HG03460 (cell line): ENCODE data around the gene NOXA1.

Experiments
- ATAC-seq: cut with Tn5 transposase; IDR thresholded peaks from one replicate; pipeline ENCODE4 v1.9.1; 2021; ENCODE audit not compliant: unreplicated experiment

NOXA1 gene

DNA sequence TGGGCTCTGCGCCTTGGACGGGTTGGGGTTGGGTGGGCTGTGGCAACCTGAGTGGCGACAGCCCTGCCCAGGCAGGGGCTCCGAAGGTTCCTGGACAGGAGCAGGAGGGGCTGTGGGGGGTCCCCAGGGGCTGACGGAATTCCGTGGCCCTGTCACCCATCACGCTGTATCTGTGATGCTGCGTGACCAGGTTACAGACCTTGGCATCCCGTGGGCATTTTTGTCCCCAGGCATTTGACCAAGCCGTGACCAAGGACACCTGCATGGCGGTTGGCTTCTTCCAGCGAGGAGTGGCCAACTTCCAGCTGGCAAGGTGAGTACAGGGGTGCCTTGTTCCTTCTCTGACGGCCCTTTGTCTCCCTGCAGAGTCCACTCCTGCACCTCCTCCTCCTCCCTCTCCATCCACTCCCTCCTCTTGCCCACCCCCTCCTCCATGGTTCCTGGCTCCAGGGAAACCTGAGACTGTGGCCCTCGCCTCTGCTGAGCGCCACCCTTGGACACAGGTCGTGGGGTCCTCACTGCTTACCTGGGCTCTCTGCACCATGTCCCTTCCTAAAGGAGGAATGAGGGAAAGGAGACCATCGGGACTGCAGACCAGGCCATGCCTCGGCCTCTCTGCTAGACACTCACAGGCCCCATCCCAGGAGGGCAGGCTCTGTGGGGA, 3.0 kb downstream of the NOXA1 start:
- ATAC-seq, result no peak

DNA sequence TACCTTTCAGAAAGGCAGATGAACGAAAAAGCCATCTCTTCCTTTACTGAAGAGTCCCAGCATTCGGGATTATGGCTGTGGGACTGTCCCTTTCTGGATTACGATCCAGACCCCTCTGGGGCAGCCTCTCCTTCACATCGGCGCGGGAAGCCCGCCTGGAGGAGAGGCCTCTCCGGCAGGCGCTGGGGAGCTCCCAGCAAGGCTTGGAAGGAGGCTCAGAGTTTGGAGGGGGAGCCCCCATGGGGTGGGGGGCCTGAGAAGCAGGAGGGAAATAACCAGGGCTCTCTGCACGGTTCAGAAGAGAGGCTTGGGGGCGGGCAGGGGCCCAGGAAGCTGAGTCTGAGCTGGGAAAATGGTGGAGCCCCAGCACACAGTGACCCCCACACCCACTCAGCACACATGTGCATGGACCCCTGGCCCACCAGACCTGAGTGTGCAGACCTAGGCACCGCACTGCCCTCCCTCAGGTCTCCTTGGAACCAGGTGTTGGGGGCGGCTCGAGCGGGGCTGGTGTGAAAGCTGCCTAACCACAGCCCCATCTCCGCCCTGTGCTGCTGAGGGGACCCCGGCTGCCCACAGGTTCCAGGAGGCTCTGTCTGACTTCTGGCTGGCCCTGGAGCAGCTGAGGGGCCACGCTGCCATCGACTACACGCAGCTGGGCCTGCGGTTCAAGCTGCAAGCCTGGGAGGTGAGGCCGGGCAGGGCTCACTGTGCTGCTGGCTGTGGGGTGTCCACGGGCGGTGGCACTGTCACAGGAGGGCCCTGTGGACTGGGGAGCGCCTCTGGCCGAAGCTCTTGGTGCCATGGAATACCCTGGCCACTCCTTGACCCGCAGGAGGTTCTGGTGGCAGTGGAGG, 4.5 kb downstream of the NOXA1 start:
- ATAC-seq, result no peak

DNA sequence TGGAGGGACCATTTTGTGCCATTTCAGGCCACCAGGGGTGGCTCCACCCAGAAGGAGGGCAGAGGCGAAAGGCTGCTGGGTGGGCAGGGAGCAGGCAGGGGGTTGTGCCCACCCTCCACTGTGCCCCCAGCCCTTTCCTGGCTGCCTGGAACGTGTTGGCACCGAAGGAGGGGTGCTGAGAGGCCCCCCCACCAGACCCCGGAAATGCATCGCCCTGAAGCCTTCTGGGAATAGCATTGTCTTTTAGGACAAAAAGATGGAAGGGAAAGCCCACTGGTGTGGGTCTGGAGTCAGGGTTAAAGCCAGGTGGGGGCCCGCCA, 5.1 kb downstream of the NOXA1 start:
- no peak for ATAC-seq

DNA sequence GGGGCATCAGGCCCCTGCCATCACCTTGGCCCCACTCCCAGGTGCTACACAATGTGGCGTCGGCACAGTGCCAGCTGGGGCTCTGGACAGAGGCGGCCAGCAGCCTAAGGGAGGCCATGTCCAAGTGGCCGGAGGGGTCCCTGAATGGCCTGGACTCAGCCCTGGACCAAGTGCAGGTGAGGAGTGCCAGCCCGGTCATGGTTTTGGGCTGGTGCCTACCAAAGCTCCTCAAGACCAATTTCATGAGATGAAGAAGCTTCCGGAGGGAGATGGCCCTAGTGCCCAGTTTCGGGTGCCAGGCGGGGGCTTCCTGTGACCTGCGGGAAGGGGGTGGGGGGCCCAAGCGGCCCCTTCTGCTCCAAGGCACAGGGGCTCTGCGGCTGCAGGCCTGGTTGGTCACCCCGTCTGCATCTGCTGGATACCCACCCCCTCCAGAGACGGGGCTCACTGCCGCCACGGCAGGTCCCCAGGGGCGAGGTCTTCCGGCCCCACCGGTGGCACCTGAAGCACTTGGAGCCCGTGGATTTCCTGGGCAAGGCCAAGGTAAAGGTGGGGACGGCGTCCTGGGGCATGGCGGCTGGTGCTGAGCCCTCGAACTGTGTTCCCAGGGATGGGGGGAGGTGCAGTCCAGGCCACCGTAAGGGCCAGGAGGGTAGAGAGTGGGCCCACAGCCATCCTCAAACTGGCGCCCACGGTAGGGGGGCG, 5.8 kb downstream of the NOXA1 start:
- ATAC-seq, result no peak

DNA sequence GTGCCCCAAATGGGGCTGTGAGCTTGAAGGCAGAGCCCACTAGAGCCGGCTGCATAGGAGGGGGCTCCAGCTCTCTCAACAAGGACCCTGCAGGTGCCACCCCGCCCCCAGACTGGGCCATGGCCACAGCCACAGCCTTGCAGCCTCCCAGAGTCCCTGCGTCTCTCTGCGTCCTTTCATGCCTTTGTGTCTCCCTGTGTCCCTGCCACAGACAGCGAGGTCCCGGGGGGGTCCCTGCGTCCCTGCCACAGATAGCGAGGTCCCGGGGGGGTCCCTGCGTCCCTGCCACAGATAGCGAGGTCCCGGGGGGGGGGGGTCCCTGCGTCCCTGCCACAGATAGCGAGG, 6.3 kb downstream of the NOXA1 start:
- no peak for ATAC-seq

DNA sequence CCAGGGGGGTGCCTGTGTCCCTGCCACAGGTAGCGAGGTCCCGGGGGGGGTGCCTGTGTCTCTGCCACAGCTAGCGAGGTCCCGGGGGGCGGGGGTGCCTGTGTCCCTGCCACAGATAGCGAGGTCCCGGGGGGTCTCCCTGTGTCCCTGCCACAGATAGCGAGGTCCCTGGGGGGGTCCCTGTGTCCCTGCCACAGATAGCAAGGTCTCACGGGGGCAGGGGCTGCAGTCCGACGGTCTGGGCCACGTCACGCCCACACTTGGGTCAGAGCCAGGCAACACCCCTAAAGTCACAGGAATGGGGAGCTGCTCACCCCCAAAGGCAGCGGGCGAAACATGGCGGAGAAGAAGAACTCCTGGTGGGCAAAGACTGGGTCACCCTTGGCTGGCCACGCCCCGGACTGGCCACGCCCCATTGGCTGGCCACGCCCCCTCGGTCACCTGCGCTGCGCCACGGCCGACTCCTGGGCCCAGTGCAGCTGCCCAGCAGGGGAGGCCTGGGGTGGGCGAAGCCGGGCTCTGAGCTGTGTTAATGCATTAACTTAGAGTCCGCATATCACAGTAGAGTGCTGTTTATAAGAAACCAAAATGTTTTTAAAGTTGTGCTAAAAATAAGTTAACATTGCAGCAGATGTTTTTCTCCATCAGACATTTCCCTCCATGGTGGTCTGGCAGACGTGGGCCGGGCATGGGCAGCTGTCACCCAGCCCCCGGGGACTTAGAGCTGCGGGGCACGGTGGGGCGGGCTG, 7.0 kb downstream of the NOXA1 start:
- ATAC-seq, result no peak

DNA sequence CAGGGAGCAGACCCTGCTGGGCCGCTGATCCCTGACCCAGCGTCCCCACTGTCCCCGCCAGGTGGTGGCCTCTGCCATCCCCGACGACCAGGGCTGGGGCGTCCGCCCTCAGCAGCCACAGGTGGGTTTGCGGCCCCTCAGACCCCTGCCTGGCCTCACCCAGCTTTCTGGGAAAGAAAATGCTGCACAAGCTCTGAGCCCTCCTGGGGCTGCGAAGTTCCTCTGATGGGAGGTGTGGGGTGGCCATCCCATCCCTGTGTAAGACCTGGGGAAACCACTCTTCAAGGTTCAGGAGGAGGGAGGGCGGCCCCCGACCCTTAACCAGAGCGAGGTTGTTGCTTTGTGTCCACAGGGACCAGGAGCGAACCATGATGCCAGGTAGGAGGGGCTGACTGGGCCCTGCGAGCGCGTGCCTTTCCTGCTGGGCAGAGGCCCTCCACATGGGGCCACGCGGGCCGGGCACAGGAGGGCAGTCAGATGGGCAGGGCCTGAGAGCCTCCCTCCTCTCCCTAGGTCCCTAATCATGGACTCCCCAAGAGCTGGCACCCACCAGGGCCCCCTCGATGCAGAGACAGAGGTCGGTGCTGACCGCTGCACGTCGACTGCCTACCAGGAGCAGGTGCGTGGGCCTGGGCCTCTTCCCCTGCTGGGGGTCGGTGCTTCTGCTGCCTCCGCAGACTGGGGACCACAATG, 7.7 kb downstream of the NOXA1 start:
- ATAC-seq, result no peak

DNA sequence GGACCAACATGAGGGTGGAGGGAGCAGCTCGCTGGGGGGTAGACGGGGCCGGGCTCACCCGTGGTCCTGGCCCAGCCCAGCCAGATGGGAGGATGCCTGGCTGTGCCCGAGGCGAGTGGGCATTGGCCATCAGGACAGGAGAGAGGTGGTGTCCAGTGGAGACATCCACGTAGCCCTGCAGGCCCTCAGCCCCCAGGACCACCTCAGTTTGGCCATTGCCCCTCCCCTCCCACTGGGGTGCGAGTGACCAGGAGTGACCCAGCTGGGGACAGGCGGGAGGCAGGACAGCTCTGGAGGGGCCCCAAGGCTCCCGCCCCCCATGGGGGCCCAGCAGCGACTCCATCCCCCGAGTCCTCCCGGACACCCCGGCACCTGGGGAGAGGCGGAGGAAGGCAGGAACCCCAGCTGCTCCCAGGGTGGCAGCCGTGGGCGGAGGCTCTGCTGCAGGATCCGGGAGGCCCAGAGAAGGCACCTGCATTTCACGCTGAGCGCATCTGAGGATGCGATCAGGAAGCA, 8.3 kb downstream of the NOXA1 start:
- no peak for ATAC-seq

DNA sequence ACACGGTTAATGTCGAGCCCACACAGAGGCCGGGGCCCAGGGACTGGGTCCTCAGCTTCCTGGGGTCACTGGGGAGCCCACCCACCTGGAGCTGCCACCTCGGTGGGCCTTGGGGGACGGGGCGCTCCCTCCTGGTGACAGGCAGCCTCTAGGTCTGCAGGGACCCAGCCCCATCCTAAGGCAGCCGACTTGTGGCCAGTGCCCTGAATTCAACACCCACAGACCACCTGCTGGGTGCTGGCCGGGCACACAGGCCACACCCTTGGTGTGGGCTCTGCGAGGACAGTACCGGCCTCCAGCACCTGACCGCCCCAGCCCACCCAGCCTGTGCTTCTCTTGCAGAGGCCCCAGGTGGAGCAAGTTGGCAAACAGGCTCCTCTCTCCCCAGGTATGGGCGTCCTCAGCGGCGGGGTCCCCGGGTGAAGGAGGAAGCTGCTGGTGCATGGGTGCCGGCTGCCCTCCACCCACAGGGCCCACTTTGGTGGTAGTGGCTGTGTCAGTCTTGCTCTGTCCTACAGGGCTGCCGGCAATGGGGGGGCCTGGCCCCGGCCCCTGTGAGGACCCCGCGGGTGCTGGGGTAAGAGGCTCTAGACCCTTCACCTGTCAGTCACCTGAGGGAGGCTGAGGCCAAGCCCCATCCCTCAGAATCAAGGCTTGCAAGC, 9.6 kb downstream of the NOXA1 start:
- ATAC-seq, result no peak

DNA sequence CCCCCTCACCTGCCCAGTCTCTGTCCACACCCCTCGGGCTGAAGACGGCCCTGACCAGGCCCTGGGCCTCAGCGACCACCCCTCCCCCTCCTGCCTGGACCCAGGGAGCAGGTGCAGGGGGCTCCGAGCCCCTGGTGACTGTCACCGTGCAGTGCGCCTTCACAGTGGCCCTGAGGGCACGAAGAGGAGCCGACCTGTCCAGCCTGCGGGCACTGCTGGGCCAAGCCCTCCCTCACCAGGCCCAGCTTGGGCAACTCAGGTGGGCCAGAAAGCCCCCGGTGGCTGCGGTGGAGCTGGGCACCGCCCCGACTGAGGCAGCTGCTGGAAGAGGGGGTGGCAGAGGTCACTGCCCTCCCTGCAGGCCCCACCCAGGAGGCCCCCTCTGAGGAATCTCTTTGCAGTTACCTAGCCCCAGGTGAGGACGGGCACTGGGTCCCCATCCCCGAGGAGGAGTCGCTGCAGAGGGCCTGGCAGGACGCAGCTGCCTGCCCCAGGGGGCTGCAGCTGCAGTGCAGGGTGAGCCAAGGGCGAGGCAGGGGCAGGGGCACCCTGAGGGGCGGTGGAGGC, 10.2 kb downstream of the NOXA1 start:
- no peak for ATAC-seq

DNA sequence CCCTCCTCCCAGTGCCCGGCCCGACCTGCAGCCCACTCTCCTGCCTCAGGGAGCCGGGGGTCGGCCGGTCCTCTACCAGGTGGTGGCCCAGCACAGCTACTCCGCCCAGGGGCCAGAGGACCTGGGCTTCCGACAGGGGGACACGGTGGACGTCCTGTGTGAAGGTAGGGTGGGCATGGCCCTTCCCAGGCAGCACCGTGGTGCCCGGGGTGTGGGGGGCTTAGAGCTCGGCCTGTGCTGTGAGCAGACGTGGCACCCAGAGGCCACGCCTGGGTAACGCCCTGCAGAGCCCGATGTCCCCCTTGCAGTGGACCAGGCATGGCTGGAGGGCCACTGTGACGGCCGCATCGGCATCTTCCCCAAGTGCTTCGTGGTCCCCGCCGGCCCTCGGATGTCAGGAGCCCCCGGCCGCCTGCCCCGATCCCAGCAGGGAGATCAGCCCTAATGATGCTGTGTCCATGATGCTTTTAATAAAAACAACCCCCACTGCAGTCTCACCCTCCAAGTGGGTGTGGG, 10.8 kb downstream of the NOXA1 start:
- ATAC-seq, result no peak

DNA sequence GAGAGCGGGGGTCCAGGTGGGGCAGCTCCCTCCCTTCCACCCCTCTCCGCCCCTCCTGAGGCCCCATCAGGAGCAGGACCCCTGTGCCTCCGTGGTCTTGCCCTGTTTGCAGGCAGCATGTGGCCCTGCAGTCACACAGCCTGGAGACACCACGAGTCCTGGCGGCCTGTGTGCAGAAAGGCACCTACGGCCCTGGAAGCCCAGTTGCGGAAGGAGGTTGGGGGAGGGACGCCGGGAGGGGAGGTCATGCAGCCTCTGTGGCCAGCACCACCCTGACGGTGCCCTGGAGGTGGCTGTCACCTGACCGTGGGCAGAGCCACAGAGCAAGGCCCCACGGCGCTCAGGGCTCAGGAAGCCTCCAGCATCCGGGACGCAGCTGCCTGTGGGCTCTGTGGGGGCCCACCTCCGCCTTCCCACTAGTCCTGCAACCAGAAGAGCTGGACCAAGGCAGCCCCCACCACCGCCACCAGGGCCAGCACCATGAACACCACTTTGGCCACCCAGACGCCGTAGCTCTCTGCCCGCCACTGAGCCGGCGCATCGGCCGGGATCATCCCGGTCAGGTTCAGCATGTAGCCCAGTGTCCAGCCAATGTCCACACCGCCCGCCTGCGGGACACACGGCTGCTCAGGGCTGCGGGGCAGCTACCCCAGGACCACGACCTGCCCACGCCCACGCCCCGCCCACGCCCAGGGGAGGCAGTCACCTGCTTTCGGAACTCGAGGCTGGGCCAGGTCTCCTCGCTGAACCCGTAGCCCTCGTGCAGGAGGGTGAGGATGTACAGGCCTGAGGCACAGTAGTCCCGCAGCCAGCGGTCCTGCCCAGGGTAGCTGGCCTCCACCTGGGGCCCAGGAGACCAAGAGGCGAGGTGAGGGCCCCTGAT, 11.5 kb downstream of the NOXA1 start:
- no peak for ATAC-seq

DNA sequence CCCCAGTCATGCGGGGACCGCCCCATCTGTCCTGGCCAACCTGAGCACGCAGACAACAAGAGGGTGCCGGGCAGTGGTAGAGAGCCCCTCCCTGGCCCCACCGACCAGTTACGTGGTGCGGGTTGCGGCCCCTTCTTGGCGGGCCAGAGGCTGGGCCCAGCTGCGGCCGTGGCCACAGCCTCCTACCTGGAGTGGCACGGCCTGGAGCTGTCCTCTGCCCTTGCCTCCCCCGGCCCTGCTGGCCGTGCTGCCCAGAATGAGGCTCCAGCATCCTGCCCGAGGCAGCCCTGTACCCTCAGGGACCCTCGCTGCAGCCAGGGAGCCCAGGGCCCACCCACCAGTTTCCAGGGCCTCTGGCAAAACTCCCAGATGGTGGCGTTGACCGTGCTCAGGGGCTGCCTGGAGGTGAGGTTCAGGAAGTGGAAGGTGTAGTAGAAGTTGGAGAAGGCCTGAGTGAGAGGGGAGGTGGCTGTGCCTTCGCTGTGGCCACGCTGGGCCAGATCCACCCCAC, 12.2 kb downstream of the NOXA1 start:
- ATAC-seq, result no peak

DNA sequence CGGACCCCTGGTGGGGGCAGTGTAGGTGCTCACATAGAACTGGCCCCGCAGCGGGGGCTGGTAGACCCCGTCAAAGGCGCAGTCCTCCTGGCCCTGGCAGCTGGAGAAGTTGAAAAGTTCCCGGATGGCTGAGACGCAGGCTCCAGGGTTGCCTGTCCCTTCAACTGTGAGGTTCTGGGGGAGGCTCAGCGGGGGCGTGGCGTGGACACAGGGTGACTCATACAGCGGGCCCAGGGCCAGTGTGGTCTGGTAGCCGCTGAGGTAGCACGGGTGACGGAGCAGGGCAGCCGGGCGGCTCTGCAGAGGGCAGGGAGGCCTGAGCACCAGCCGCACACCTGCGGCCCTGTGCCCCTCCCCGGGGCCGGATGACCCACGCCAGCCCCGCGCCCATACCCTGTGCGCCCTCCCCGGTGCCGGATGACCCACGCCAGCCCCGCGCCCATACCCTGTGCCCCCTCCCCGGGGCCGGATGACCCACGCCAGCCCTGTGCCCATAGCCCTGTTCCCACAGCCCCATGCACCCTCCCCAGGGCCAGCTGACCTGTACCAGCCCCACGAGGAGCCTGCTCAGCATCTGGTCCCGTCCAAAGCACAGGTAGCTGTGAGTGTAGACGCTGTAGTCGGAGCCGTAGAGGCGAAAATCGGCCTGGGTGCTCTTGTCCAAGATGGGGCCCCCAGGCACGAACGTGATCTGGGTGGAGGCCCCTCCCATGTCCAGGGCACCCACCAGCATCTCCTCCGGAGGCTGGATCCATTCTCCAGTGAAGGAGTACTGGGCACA, 13.0 kb downstream of the NOXA1 start:
- no peak for ATAC-seq

DNA sequence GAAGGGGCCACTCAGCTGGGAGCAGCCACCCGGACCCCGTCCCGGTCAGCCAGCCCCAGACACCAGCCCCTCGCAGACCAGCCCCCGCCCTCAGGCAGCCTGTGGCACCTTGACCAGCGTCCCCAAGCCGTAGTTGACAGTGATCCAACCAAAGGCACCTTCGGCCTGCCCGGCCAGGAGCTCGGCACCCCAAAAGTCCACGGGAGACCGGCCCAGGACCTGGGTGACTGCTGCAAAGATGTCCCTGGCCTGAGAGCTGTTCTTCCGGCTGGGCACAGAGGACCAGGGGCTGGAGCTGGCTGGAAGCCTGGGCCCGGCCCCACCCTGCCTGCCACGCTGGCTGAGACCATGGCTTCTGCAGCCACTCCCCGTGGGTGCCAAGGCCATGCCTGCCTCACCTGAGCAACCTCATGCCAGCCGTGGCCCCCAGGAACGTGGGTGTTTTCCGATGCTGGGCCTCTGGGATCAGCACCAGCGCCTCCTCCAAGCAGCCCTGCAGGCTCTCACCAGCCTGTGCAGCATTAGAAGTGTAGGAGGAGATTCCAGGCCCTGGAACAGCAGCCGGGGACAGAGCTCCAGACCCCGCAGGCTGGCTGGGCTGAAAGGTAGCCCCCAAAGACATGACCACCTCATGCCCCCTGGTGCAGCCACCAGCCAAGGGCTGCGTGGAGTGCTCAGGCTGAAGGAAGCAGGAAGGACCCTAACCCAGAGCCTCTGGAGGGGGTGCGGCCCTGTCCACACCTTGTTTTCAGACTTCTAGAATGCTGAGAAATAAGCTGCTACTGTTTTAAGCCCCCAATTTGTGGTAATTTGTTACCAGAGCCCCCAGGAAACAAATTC, 13.8 kb downstream of the NOXA1 start:
- no peak for ATAC-seq

DNA sequence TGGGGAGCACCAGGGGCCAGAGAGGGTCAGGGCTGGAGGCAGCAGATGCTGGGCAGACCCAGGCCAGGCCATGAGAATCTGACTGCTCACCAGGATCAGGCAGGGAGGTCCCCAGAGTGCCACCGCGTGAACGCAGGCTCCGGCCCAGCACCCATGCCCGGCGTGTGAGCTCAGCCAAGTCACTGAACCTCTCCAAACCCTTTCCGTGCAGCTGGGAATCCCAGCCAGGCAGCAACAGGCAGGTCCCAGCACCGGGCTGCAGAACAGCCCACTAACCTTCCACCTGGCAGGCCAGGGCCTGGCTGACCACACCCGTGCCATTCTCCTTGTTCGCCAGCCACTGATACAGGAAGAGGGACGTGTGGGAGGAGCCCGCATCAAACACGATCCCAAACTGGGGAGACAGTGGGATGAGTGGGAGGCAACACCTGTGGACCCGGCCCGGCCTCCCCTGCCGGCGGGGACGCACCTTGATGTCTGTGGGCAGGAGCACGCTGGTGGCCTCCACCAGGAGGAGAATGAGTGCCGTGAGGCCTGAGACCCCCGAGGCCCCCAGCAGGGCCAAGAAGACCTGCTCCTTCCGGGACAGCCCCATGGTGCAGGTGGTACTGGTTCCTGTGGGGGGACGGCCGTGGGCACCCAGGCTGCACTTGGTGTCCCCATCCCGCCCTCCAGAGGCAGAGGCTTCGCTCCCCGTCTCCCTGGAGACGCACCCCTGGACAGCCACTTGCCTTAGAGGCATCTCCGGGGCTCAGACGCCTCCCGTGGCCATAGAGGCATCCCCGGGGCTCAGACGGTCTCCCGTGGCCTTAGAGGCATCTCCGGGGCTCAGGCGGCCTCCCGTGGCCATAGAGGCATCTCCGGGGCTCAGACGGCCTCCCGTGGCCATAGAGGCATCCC, 14.7 kb downstream of the NOXA1 start:
- no peak for ATAC-seq
